AG04449 (cell line): ENCODE results near the gene FGF9.

ENCODE experiments used
- CTCF ChIA-PET: fragments of 350-600 bp; formaldehyde crosslinking; extraction: SDS; loops from one replicate; lab custom pipeline; 2021; ENCODE audit warnings: antibody characterized with exemption; lab: Yijun Ruan, JAX
- POLR2A ChIA-PET: fragments of 400-600, 350-600 bp; formaldehyde crosslinking; extraction: SDS; loops from one replicate; lab custom pipeline; 2020; ENCODE audit warnings: antibody characterized with exemption, inconsistent platforms; lab: Yijun Ruan, JAX
- DNase-seq: peaks from one replicate; pipeline ENCODE4 v3.0.0-alpha.2; 2010; ENCODE audit warnings: low read depth, low spot score
- H3K4me3 ChIP-seq: 2 replicates; pipeline ENCODE4 v1.5.1; 2011; ENCODE audit warnings: low read depth, mild to moderate bottlenecking, control low read depth, low read length
- CTCF ChIP-seq: IDR thresholded peaks from one replicate; pipeline ENCODE4 v1.5.1; 2011; ENCODE audit warnings: mild to moderate bottlenecking, moderate library complexity, low read length, control low read depth, inconsistent platforms; ENCODE audit not compliant: insufficient read depth; ENCODE audit errors: missing control alignments

FGF9 gene

GRCh38 chr13:21670883-21671619 lies at the start of gene FGF9:
FGF9 (plus strand) TSS chr13:21671073; CDS start chr13:21671913, 840 bp downstream.
- CTCF ChIA-PET = interaction anchor here (2.4 kb wide), 1 partner anchor 33 kb away, joined by 8 read pairs; no protein-coding TSS in a partner anchor
- peak; percentile 3 for DNase-seq
- TF ChIP-seq CTCF = no peak
- peak within 1 kb of the TSS; percentile 59 for H3K4me3 ChIP-seq
- POLR2A ChIA-PET = no interaction called here

DNA sequence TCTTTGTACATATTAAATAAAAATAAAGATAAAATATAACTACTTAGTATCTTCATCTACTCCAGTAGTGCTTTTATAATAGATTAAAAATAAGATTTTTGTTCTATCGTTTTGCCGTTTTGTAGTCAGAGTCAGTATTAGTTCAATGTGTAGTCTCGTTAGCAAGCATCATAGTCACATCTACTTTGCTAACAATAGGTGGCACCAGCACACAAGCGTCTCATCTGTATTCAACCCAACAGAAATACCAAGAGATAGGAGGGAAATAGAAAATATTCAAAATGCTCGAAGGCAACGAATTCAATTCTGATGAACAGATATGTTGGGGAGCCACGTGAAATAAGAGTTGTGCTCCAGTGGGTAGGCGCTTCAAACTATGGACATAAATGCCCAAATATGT lies 45.5 kb upstream of the FGF9 start:
- no peak overlapping the region for H3K4me3 ChIP-seq
- POLR2A ChIA-PET = no interaction called here

GRCh38 chr13:21632196-21632595 lies 38.7 kb upstream of the FGF9 start:
- ChIA-PET POLR2A (no interaction called here), CTCF (no interaction called here)
- no peak for DNase-seq
- TF ChIP-seq CTCF = no peak
- H3K4me3 ChIP-seq = no peak overlapping the region

More for the DNA sequence above, 45.5 kb upstream of the FGF9 start:
- DNase-seq = no peak
- no peak for TF ChIP-seq CTCF
- CTCF ChIA-PET = interaction anchor here (1.2 to 2.2 kb wide), 3 partner anchors 9 to 107 kb away, joined by 3 to 15 read pairs (median 4); no protein-coding TSS in a partner anchor

- TF ChIP-seq CTCF = no peak
- ChIA-PET POLR2A (interaction anchor here (1.2 kb wide), 1 partner anchor 33 kb away, joined by 4 read pairs; the partner anchor contains the start of gene MICU2), CTCF (interaction anchor here (1.3 to 5.2 kb wide), 6 partner anchors 8 to 1684 kb away, joined by 3 to 48 read pairs (median 18); no protein-coding TSS in a partner anchor)
Measured at GRCh38 chr13:21636656-21637055, 34.2 kb upstream of the FGF9 start.

DNA sequence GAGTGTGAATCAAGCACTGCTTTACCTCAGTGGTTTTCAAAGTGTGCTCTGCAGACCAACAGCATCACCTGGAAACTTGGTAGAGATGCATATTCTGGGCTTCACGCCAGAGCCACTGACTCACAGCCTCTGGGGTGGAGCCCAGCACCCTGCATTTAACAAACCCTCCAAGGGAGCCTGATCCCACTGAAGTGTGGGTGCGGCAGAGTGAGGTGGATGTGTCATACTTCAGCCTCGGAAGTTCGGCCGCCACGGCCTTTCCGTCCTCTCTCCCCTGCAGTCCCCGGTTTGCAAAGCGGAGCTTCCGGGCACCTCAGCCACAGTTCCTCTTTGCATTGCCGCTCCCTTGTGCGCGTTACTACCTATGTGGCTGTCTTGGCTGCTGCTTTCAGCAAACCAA lies 33.6 kb upstream of the FGF9 start:
- no peak for TF ChIP-seq CTCF
- POLR2A ChIA-PET = interaction anchor here (1.2 kb wide), 1 partner anchor 34 kb away, joined by 4 read pairs; the partner anchor contains the start of gene MICU2
- H3K4me3 ChIP-seq = no peak overlapping the region
- CTCF ChIA-PET = interaction anchor here (0.8 to 5.2 kb wide), 22 partner anchors 9 to 1683 kb away, joined by 3 to 48 read pairs (median 8); no protein-coding TSS in a partner anchor
- no peak for DNase-seq

More at GRCh38 chr13:21636656-21637055, 34.2 kb upstream of the FGF9 start:
- DNase-seq = no peak
- H3K4me3 ChIP-seq = no peak overlapping the region
